ENCODE data around the gene MT1B. TPM values are rescaled to one million over a fixed set of nuclear protein-coding genes. Genes with fewer than 3 reads are reported as not detected.

Gene MT1B
- polyA plus RNA-seq, 1 of the 3 experiments (the other 2 are of a cell fraction): not detected

DNA sequence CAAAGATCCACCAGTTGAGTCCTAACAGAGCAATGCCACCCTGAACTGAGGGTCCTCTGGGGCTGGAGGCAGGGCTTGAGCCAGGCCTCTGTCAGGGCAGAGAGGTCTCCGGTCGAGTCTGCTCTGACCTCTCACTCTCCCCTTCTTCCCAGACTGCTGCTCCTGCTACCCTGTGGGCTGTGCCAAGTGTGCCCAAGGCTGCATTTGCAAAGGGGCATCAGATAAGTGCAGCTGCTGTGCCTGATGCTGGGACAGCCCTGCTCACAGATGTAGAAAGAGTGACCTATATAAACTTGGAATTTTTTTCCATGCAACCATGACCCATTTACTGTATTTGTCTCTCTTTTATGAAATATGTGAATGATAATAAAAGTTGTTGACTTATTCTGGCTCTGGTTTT is 2.4 kb upstream of the MT1B start:
- DNase-seq: peak; percentile 68
- Histone ChIP-seq H3K27me3 (ENCODE audit: insufficient read depth) (0 out of 2 replicates have a peak, but pooled peaks cover 19% of the 10 kb centered on the region), H3K4me1 (ENCODE audit: control insufficient read depth in 1 of 2, insufficient read depth in 2 of 2, low read depth in 1 of 2, low read length in 1 of 2) (peaks cover 0 to 7% of the 10 kb centered on the region in 2 experiments; a peak in 2 of 4 replicates), H3K27ac (ENCODE audit: low read depth in 2 of 2, low read length in 1 of 2) (no peak overlapping the region), H4K20me1 (ENCODE audit: insufficient read depth) (no peaks in the 10 kb centered on the region), H3F3A (replicated peaks; ENCODE audit: insufficient read depth) (no peaks in the 10 kb centered on the region), H3K4me3 (ENCODE audit: low read depth in 2 of 2, low read length in 1 of 2) (no peak overlapping the region), H2AFZ (ENCODE audit: low read depth) (no peak overlapping the region), H3K79me2 (ENCODE audit: insufficient read depth) (no peaks in the 10 kb centered on the region), H3K9ac (no peak overlapping the region), H3K36me3 (replicated peaks in 1 of 2; ENCODE audit: control insufficient read depth in 1 of 2, insufficient read depth in 2 of 2, low read length in 1 of 2) (no peaks in the 10 kb centered on the region), H3K4me2 (no peak overlapping the region), H3K9me2 (no peaks in the 10 kb centered on the region), H3K9me3 (no peaks in the 10 kb centered on the region)
- no CpG with 5 or more reads among the region's 2 CpGs for WGBS (ENCODE audit: low lambda C conversion rate)
- CTCF ChIA-PET: interaction anchor here (1.9 kb wide), 1 partner anchor 49 kb away, joined by 5 read pairs; no protein-coding TSS in a partner anchor
- POLR2A ChIA-PET: no interaction called here
- TF ChIP-seq EZH2phosphoT487 (IDR thresholded peaks at IDR 0.05; ENCODE audit: borderline replicate concordance, low read depth) (no peak), FOSL2 (IDR thresholded peaks at IDR 0.05; ENCODE audit: borderline replicate concordance, low read depth) (no peak), MXI1 (IDR thresholded peaks at IDR 0.05; ENCODE audit: low read depth, low read length) (no peak), RCOR1 (IDR thresholded peaks at IDR 0.05; ENCODE audit: low read length) (0 out of 2 replicates have a peak, but pooled peaks have one; percentile 14), TEAD4 (IDR thresholded peaks at IDR 0.05; ENCODE audit: borderline replicate concordance, insufficient read depth) (no peak), TCF12 (IDR thresholded peaks at IDR 0.05) (no peak), EP300 (IDR thresholded peaks at IDR 0.05; ENCODE audit: borderline replicate concordance in 1 of 2, low read depth in 1 of 2, low read length in 1 of 2) (peak in 1 of 2 experiments; percentile 35; a peak in 1 of 4 replicates), FOXM1 (IDR thresholded peaks at IDR 0.05; ENCODE audit: low read depth) (no peak), MEF2A (IDR thresholded peaks at IDR 0.05; ENCODE audit: borderline replicate concordance, low read depth) (no peak), GATA2 (CRISPR knock-in tag; IDR thresholded peaks at IDR 0.05) (peak; percentile 63), YY1 (IDR thresholded peaks at IDR 0.05; ENCODE audit: low read depth) (no peak), RXRA (IDR thresholded peaks at IDR 0.05; ENCODE audit: borderline replicate concordance, low read depth) (no peak)
- TF ChIP-seq, protein P1, sequence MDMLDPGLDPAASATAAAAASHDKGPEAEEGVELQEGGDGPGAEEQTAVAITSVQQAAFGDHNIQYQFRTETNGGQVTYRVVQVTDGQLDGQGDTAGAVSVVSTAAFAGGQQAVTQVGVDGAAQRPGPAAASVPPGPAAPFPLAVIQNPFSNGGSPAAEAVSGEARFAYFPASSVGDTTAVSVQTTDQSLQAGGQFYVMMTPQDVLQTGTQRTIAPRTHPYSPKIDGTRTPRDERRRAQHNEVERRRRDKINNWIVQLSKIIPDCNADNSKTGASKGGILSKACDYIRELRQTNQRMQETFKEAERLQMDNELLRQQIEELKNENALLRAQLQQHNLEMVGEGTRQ (IDR thresholded peaks at IDR 0.05; ENCODE audit: borderline replicate concordance, low read depth, low read length): no peak
- TF ChIP-seq, protein P2, sequence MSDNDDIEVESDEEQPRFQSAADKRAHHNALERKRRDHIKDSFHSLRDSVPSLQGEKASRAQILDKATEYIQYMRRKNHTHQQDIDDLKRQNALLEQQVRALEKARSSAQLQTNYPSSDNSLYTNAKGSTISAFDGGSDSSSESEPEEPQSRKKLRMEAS (IDR thresholded peaks at IDR 0.05; ENCODE audit: low read depth): no peak
- TF ChIP-seq, protein P3, sequence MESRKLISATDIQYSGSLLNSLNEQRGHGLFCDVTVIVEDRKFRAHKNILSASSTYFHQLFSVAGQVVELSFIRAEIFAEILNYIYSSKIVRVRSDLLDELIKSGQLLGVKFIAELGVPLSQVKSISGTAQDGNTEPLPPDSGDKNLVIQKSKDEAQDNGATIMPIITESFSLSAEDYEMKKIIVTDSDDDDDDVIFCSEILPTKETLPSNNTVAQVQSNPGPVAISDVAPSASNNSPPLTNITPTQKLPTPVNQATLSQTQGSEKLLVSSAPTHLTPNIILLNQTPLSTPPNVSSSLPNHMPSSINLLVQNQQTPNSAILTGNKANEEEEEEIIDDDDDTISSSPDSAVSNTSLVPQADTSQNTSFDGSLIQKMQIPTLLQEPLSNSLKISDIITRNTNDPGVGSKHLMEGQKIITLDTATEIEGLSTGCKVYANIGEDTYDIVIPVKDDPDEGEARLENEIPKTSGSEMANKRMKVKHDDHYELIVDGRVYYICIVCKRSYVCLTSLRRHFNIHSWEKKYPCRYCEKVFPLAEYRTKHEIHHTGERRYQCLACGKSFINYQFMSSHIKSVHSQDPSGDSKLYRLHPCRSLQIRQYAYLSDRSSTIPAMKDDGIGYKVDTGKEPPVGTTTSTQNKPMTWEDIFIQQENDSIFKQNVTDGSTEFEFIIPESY (IDR thresholded peaks at IDR 0.05; ENCODE audit: borderline replicate concordance, low read depth): no peak
- TF ChIP-seq, protein P4, sequence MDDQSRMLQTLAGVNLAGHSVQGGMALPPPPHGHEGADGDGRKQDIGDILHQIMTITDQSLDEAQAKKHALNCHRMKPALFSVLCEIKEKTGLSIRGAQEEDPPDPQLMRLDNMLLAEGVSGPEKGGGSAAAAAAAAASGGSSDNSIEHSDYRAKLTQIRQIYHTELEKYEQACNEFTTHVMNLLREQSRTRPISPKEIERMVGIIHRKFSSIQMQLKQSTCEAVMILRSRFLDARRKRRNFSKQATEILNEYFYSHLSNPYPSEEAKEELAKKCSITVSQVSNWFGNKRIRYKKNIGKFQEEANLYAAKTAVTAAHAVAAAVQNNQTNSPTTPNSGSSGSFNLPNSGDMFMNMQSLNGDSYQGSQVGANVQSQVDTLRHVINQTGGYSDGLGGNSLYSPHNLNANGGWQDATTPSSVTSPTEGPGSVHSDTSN (IDR thresholded peaks at IDR 0.05): no peak
